Measurements from ENCODE around the gene SPAG17. TPM values are rescaled to one million over a fixed set of nuclear protein-coding genes. Genes with fewer than 3 reads are reported as not detected.

Gene SPAG17
- polyA plus RNA-seq, 1 donor (not counting 4 experiments of a cell fraction or from before 2014, with no cell fraction given), result 0.52 TPM

DNA sequence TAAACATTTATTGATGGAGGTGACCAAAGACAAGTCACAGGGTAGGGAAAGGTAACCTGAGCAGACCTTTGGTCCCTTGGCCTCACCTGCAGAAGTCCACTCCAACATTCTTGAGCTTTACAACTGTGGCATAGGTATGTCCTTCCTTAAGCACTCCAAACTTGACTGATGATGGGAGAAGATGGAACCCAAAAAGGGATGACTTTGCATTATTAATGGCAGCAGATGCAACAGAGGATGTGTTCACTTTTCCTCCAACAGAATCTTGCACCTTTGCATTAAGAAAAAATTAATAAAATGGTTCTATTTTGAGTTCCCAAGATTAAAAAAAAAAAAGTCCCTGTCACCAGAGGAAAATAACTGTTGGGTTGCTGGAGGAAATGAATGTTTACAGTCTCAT, 213.3 kb downstream of the SPAG17 start:
- no peaks in the 10 kb centered on the region for H3K79me2 ChIP-seq (ENCODE audit: control insufficient read depth, insufficient read depth, low read length)
- no peaks in the 10 kb centered on the region for H3K9me1 ChIP-seq (ENCODE audit: control insufficient read depth, extremely low read depth, insufficient read depth, low read length)
- no peak overlapping the region for H3K4me3 ChIP-seq (ENCODE audit: control insufficient read depth in 2 of 3, extremely low read depth in 1 of 3, insufficient read depth in 2 of 3, low read depth in 1 of 3, low read length in 3 of 3)
- no peaks in the 10 kb centered on the region for H3K27me3 ChIP-seq (ENCODE audit: control insufficient read depth, extremely low read depth, insufficient read depth, low read length)
- TF ChIP-seq EZH2 (IDR thresholded peaks at IDR 0.05; ENCODE audit: low read length), result no peak
- TF ChIP-seq, protein P1, sequence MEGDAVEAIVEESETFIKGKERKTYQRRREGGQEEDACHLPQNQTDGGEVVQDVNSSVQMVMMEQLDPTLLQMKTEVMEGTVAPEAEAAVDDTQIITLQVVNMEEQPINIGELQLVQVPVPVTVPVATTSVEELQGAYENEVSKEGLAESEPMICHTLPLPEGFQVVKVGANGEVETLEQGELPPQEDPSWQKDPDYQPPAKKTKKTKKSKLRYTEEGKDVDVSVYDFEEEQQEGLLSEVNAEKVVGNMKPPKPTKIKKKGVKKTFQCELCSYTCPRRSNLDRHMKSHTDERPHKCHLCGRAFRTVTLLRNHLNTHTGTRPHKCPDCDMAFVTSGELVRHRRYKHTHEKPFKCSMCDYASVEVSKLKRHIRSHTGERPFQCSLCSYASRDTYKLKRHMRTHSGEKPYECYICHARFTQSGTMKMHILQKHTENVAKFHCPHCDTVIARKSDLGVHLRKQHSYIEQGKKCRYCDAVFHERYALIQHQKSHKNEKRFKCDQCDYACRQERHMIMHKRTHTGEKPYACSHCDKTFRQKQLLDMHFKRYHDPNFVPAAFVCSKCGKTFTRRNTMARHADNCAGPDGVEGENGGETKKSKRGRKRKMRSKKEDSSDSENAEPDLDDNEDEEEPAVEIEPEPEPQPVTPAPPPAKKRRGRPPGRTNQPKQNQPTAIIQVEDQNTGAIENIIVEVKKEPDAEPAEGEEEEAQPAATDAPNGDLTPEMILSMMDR (optimal IDR thresholded peaks at IDR 0.05 in 1 of 3, IDR thresholded peaks at IDR 0.05 in 1 of 3, conservative IDR thresholded peaks at IDR 0.05 in 1 of 3; ENCODE audit: extremely low read depth in 1 of 3, insufficient read depth in 2 of 3, low read length in 3 of 3), result no peak
- dilution Hi-C loops (cut with MboI; ENCODE audit: extremely low pct_ligation_motif_present, low sequenced_read_pairs), result no loop called here
- no peak for FAIRE-seq
- no peak overlapping the region for H3K27ac ChIP-seq (ENCODE audit: control insufficient read depth, insufficient read depth, low read length)
- no peak overlapping the region for H3K4me2 ChIP-seq (ENCODE audit: control insufficient read depth, extremely low read depth, insufficient read depth, low read depth, low read length)
- no peaks in the 10 kb centered on the region for H4K20me1 ChIP-seq (ENCODE audit: control insufficient read depth, extremely low read depth, insufficient read depth, low read length)
- DNase-seq (ENCODE audit: low read depth, low spot score), result no peak
- H3K9ac ChIP-seq (ENCODE audit: control insufficient read depth, extremely low read depth, insufficient read depth, low read length), result no peak overlapping the region
- no peaks in the 10 kb centered on the region for H3K36me3 ChIP-seq (ENCODE audit: control insufficient read depth in 2 of 2, extremely low read depth in 1 of 2, insufficient read depth in 2 of 2, low read length in 2 of 2)
- peaks cover 2% of the 10 kb centered on the region for H3K4me1 ChIP-seq (ENCODE audit: control insufficient read depth, extremely low read depth, insufficient read depth, low read length)
- H3K9me3 ChIP-seq (ENCODE audit: control insufficient read depth, low read depth, low read length), result no peaks in the 10 kb centered on the region
- no peak overlapping the region for H2AFZ ChIP-seq (ENCODE audit: control insufficient read depth, low read length)

GRCh38 chr1:117970252-117970651, 214.8 kb downstream of the SPAG17 start:
- Histone ChIP-seq H3K27ac (ENCODE audit: control insufficient read depth, insufficient read depth, low read length) (no peak overlapping the region), H3K79me2 (ENCODE audit: control insufficient read depth, insufficient read depth, low read length) (no peaks in the 10 kb centered on the region), H4K20me1 (ENCODE audit: control insufficient read depth, extremely low read depth, insufficient read depth, low read length) (no peaks in the 10 kb centered on the region), H3K9ac (ENCODE audit: control insufficient read depth, extremely low read depth, insufficient read depth, low read length) (no peak overlapping the region), H2AFZ (ENCODE audit: control insufficient read depth, low read length) (no peak overlapping the region), H3K36me3 (ENCODE audit: control insufficient read depth in 2 of 2, extremely low read depth in 1 of 2, insufficient read depth in 2 of 2, low read length in 2 of 2) (no peaks in the 10 kb centered on the region), H3K4me2 (ENCODE audit: control insufficient read depth, extremely low read depth, insufficient read depth, low read depth, low read length) (no peak overlapping the region), H3K9me1 (ENCODE audit: control insufficient read depth, extremely low read depth, insufficient read depth, low read length) (no peaks in the 10 kb centered on the region), H3K9me3 (ENCODE audit: control insufficient read depth, low read depth, low read length) (no peaks in the 10 kb centered on the region), H3K27me3 (ENCODE audit: control insufficient read depth, extremely low read depth, insufficient read depth, low read length) (no peaks in the 10 kb centered on the region), H3K4me1 (ENCODE audit: control insufficient read depth, extremely low read depth, insufficient read depth, low read length) (peaks cover 2% of the 10 kb centered on the region), H3K4me3 (ENCODE audit: control insufficient read depth in 2 of 3, extremely low read depth in 1 of 3, insufficient read depth in 2 of 3, low read depth in 1 of 3, low read length in 3 of 3) (no peak overlapping the region)
- FAIRE-seq, result no peak
- no peak for TF ChIP-seq EZH2 (IDR thresholded peaks at IDR 0.05; ENCODE audit: low read length)
- TF ChIP-seq, protein P1 (optimal IDR thresholded peaks at IDR 0.05 in 1 of 3, IDR thresholded peaks at IDR 0.05 in 1 of 3, conservative IDR thresholded peaks at IDR 0.05 in 1 of 3; ENCODE audit: extremely low read depth in 1 of 3, insufficient read depth in 2 of 3, low read length in 3 of 3), result no peak
- no peak for DNase-seq (ENCODE audit: low read depth, low spot score)
- dilution Hi-C loops (cut with MboI; ENCODE audit: extremely low pct_ligation_motif_present, low sequenced_read_pairs), result no loop called here
